HG03095 (cell line): Measurements from ENCODE around the gene TECPR2.

Experiments used
- ATAC-seq: cut with Tn5 transposase; IDR thresholded peaks from one replicate; pipeline ENCODE4 v1.9.1; 2021; ENCODE audit warnings: moderate library complexity; ENCODE audit not compliant: unreplicated experiment

Gene TECPR2

GRCh38 chr14:102493585-102493984 is 130.8 kb downstream of the TECPR2 start:
- ATAC-seq: no peak

DNA sequence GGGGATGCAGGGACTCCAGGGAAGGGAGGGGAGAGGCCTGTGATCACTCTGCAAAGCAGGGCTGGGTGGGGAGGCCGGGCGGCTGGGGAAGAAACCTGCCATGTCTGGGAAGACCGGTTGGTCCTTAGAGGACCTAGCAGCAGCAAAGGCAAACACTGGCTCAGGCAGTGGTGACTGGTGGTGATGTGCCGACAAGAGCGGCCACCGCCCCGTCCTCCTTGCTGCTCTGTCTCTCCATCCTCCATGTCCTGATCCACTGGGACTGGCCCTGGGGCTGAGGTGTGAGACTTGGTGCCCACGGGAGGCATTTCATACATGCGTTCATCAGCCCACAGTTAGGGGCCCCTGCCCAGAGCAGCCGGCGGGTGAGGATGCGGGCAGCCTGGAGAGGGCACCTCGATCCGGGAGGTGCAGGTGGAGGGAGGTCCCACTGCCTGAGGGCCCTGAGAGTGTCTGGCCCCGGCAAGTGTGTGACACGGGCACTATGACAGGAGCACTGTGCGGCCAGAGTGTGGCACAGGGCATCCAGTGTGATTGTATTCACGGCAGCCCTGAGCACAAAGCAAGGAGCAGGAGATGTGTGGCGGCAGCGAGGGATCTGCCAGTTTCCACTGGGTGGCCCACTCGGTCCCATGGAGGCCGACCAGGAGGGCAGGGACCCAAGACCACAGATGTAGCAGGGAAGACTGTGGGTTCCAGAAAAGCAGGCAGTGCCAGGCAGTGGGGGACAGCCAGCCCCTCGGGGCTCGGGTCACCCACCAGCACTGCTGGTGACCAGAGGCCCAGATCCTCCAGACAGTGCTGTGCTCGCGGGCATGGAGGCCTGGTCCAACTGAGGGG is 133.0 kb downstream of the TECPR2 start:
- ATAC-seq: no peak

DNA sequence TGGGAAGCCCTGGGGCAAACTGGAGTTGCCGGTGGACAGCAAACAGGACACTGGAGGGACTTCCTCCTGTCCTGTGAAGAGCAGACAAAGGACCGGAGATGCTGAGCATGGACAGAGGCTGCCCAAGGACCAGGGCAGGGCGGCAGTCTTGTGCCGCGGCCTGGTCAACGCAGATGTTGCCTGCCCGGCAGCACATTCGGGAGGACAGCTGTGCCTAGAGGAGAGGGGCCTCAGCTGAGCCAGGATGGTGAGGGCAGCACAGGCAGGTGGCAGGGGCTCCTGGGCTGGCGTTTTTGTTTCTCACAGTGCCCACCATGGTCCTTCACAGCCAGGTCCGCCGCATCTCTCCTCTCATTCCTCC is 133.6 kb downstream of the TECPR2 start:
- ATAC-seq: no peak

DNA sequence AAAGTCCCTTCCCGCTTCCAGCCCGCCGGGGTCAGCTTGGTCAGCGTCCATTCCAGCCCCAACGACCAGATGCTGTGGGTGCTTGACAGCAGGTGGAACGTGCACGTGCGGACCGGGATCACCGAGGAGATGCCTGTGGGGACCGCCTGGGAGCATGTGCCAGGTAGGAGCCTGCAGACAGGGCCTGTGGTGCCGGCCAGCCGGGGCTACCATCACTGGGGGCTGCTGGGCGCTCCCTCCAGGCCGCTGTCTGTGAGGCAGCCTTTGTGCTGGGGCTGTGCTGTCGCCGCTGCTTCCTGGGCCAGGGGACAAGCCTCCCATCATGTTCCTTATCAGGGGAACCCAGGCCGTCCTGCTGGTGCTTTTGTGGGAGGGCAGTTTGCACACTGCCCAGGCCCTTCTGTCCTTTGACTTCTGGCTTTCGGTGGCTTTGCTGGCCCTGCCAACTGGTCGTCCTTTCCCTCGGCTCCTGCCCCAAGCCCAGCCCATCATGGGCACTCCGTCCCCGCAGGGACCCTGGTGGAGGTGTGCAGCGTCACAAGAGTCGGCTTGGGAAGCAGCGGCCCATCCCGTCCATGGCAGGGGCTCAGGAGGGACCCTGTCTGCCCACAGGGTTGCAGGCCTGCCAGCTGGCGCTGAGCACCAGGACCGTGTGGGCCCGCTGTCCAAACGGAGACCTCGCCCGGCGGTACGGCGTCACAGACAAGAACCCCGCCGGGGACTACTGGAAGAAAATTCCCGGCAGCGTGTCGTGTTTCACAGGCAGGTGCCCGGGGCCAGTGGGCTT is 134.4 kb downstream of the TECPR2 start:
- ATAC-seq: no peak

DNA sequence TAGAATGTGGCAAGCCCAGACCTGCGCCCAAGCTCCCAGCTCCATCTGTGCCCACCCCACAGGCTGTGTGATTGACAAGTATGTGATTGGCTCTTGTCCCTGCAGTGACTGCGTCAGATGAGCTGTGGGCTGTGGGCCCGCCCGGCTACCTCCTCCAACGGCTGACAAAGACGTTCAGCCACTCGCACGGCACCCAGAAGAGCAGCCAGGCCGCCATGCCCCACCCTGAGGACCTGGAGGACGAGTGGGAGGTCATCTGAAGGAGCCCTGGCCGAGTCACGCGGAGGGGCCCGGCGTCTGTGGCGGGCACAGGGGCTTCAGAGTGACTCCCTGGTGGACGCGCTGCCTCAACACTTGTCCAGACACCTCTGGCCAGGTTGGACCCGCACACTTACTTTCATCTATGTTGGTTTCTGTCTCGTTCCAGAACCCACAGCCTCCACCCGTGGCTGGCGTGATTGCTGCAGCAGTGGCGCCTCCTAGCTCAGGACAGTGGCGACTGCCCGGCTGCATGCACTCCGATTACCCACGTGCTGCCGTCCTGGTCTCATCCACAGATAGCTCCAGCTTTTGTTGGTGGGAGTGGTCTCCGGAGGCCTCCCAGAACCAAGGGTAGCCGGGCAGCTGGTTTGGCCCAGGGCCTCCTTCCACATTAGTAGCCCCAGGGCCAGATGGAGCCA is 135.4 kb downstream of the TECPR2 start:
- ATAC-seq: no peak

DNA sequence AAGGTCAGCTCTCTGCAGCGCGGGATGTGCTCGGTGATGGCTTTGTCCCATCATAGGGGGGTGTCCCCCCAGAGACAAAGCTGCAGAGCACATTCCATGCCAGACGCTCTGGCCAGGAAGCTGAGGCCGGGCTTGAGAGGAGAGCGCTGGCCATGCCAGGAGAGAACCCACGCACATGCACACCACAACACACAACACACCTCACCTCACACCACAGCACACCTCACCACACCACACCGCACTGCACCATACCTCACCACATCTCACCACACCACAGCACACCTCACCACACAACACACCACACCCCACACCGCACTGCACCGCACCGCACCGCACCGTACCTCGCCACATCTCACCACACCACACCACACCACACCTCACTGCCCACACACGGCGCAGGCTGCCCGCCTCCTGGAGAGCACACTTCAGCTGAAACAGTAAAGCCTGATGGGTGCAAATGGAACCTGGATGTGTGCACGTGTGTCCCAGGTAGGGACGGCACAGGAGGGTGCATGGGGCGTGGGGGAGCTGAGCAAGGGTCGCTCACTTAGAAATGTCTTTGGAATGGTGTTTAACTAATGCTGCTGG is 136.0 kb downstream of the TECPR2 start:
- no peak for ATAC-seq

DNA sequence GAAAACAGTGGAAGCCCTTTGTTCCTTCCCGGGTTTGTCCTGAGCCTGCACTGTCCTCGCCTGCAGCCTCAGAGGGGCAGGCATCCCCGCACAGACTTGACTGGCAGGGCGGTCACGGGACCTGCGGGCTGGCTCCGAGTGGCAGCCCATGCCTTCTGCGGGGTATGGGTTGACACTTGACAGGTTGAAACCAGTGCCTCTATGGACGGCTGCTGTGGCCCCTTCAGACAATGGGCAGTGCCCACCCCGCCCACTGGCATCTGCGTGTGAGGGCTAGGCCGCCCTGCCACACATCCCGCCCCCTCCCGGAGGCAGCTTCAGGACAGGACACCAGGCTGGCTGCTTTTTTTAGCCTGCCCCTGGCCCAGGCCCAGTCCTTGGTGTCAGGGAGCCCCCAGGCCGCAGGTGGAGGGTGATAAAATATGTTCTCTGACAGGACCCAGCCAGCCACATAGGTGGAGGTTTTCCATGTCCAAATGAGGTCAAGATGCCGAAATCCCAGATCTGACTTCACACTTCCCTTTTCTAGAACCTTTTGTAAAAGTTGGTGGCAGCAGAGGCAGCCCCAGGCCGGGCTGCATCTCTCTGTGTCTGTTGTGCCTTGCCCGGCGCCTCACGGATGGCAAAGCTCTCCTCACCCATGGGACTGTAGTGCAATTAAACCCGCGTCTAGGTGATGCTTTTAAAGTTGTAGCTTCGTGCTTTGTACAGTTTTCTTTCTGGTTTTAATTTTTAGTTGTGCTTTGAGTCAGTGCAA is 136.8 kb downstream of the TECPR2 start:
- no peak for ATAC-seq

DNA sequence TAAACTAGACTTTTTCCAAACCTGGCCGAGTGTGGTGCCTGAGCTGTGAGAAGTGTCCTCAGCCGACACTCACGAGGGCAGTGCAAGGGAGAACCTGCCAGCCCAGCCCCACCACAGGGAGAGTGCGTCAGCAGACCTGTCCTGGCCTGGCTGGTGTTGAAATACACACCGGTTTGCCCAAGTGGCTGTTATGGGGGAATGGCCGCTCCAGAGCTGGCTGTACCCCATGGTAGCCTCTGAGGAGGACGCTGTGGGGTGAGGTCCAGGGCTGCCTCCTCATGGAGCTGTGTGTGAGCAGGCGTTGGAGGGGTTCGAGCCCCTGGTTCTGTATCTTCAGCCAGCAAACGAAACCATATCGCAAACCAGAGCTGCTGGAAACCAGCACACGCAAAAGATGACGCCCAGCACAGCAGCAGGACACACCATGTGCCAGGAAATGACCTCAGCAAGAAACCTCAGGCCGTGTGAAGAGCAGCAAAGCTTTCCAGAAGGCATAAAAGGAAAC is 137.5 kb downstream of the TECPR2 start:
- ATAC-seq: no peak

GRCh38 chr14:102500713-102501112 is 138.0 kb downstream of the TECPR2 start:
- ATAC-seq: no peak

DNA sequence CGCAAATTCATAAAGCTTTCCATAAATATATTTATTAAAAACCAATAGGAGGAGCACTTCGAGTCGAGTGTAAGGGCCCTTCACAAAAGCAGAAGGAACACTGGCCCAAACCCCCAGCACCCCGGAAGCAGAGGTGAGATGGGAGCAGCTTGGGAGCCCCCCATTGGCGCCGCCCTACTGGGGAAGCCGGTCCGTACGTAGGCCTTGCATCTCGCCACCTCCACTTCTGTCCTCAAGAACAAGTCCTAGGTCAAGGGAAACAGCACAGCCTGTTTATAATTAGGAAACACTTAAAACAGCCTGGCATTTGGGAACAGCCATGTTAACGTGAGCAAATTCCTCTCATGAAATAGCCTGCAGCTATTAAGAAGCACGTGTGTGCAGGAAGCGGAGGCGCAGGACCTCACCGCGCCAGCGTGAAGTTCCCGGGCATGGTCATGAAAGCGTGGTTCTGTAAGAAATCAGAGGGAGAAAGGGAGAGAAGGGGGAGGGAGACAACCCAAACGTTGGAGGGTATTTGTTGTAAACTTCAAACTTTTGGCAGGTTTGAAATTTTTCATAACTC is 139.1 kb downstream of the TECPR2 start:
- no peak for ATAC-seq

GRCh38 chr14:102502571-102502970 is 139.8 kb downstream of the TECPR2 start:
- no peak for ATAC-seq

DNA sequence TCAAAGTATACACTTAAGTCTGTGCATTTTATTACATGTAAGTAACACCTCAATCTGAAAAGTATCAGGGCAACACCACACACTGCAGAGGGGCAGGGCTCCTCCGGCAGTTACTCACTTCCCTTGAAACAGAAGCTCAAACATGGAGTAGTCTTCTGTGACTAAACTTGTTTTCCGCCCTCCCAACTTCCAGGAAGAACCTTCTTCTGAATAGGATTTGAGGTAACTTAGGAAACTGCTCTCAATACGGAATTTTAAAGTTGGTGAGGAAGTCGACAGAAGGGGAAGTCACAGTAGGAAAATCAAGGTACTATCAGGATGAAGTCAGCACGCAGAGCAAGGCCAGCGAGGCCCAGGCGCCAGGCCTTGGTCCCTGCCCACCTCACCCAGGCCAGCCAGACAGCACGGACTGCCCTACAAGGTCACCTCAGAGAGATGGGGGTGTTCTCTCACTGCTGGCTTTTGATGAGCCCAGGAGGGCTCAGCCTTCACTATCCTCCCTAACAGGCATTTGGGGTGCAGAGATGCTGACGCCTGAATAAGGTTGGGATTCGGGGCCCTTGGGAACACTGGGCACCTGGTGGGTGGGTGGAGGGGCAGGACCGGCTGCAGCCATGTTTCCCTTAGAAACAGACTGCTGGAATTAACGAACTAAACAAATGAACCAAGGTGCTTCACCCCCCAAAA is 141.0 kb downstream of the TECPR2 start:
- no peak for ATAC-seq

- no peak for ATAC-seq
Measured at GRCh38 chr14:102504328-102504999, 141.7 kb downstream of the TECPR2 start.

GRCh38 chr14:102505000-102505619 is 142.4 kb downstream of the TECPR2 start:
- no peak for ATAC-seq

DNA sequence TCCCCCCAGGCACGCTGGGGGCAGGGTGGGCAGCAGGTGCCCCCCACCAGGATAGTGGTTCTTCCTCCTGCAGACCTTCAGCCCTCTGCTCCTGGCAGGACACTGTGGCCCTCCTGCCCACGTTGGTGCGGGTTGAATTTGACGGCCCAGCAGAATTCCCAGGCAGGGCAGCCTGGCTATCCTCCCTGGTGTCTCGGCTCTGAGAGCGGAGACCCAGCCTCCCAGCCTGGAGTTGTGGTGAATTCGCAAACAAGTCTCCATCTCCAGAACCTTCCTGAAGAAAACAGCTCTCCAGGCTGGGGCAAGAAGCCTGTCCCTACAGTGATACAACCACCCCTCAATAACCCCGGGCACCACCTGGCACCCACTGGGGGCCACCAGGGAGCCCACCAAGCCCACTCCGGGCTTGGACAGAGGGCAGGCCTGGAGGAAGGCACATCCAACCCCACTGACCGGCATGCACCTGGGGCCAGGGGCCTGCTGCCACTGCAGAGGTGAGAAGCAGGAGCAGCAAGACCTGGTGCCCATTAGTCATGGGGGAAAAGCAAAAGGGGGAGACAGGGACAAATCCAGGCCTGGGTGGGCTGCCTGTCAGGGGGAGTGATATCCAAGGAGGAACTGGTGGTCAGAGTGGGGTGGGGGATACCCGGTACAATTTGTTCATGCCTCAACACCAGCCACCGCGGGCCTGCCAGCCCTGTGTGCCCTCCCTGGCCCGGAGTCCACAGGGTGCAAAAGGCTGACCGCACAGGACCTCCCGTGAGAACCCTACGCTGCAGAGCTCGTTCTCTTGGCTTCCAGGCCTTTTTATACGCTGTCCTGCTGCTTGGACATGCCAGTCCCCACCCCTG is 143.3 kb downstream of the TECPR2 start:
- ATAC-seq: no peak

DNA sequence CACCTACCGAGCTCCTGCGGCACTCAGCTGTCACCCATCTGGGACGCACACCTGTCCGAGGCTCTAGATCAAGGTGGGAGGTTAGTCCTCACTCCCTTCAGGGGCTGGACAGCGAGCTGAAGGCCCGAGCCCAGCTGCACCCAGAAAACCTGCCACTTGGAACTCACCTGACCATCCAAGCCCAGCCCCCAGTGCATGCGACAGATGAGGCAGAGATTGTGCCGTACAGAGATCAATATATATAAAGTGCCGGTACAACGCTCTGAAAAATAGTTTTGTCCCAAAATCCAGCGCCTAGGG is 143.8 kb downstream of the TECPR2 start:
- ATAC-seq: no peak

DNA sequence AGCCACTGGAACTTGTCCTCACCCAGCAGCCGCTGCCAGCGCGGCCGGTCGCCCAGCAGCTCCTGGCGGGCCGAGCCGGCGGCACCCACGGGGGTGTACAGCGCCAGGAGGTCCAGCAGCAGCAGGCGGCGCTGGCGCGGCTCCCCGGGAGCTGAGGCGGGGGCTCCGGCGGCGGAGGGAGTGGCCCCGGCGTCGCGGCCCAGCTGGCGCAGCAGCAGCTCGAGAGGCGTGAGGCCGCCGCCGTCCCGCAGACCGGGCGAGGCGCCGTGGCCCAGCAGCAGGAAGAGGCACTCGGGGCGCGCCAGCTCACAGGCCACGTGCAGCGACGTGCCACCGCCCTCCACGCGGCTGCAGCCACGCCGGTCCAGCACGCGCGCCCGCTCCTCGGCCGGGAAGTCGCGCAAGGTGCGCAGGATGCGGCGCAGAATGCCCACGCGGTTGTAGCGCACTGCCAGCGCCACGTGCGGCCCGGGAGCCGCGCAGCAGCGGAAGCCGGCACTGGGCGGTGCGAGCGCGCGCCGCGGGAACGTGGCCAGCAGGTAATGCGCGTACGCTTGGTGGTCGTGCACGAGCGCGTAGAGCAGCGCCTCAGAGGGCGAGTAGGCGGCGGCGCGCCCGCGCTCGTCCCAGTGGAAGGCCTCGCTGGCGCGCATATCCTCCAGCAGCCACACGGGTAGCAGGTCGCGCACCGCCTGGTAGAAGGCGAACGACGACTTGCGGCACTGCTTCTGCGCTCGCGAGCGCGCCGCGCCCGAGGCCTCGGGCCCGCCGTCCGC is 144.5 kb downstream of the TECPR2 start:
- ATAC-seq: no peak
